CD4-positive, alpha-beta T cell (primary cell): ENCODE data around the gene SPDYE6. TPM values are rescaled to one million over a fixed set of nuclear protein-coding genes. Genes with fewer than 3 reads are reported as not detected.

Experiments
- ATAC-seq: fragments of 200-7000 bp; cut with Tn5 transposase; one replicate; pipeline ENCODE4 v1.10.0; 2022; ENCODE audit warnings: mild to moderate bottlenecking; ENCODE audit not compliant: poor library complexity
- CTCF ChIA-PET: fragments of 350-600 bp; sonication (Branson Sonifier 250); formaldehyde crosslinking; loops from one replicate; lab custom pipeline; 2021; ENCODE audit warnings: antibody characterized with exemption, inconsistent platforms; lab: Charles Lee
- POLR2A ChIA-PET: fragments of 350-600 bp; sonication (Branson Sonifier 250); formaldehyde crosslinking; loops from one replicate; lab custom pipeline; 2021; ENCODE audit warnings: antibody characterized with exemption, inconsistent platforms; lab: Charles Lee
- DNase-seq, 14 experiments: peaks; one replicate each; pipeline ENCODE4 v3.0.0-alpha.2; 2013 to 2020; ENCODE audit warnings: mixed read lengths in 2 of 14
- H3K27ac ChIP-seq, 2 donors: one replicate each; pipeline versions ENCODE4 v1.5.1 to v1.7.0; 2013; ENCODE audit warnings: low read length in 2 of 2, low read depth in 1 of 2, mild to moderate bottlenecking in 1 of 2
- H3K27me3 ChIP-seq, 2 experiments: 1 replicate in 1 of 2; 2 replicates in 1 of 2; pipeline versions ENCODE4 v1.6.1 to v1.7.0; 2013; ENCODE audit warnings: low read length in 2 of 2, control low read depth in 1 of 2, mild to moderate bottlenecking in 1 of 2, moderate library complexity in 1 of 2; ENCODE audit not compliant: insufficient read depth in 2 of 2, control insufficient read depth in 1 of 2
- H3K36me3 ChIP-seq: one replicate; pipeline ENCODE4 v1.6.1; 2013; ENCODE audit warnings: low read length, control low read depth; ENCODE audit not compliant: insufficient read depth
- H3K4me1 ChIP-seq: one replicate; pipeline ENCODE4 v1.6.1; 2013; ENCODE audit warnings: low read length, control low read depth; ENCODE audit not compliant: insufficient read depth
- H3K4me3 ChIP-seq: one replicate; pipeline ENCODE4 v1.5.1; 2013; ENCODE audit warnings: mild to moderate bottlenecking, low read length, moderate library complexity
- H3K9me3 ChIP-seq, 2 experiments: 1 replicate in 1 of 2; 2 replicates in 1 of 2; pipeline versions ENCODE4 v1.6.1 to v1.7.0; 2013; ENCODE audit warnings: low read length in 2 of 2, mild to moderate bottlenecking in 2 of 2, control low read depth in 1 of 2, moderate library complexity in 1 of 2; ENCODE audit not compliant: control insufficient read depth in 1 of 2, insufficient read depth in 1 of 2
- H3K27ac Mint-ChIP-seq: one replicate; pipeline ENCODE4 v1.8.0; 2020; ENCODE audit warnings: mixed read lengths
- H3K27me3 Mint-ChIP-seq: one replicate; pipeline ENCODE4 v1.8.0; 2021; ENCODE audit warnings: mixed read lengths
- H3K36me3 Mint-ChIP-seq: one replicate; pipeline ENCODE4 v1.8.0; 2021; ENCODE audit warnings: low read depth, mixed read lengths
- H3K4me1 Mint-ChIP-seq: one replicate; pipeline ENCODE4 v1.8.0; 2021; ENCODE audit warnings: low read depth, mixed read lengths
- H3K4me3 Mint-ChIP-seq: one replicate; pipeline ENCODE4 v1.8.0; 2020; ENCODE audit warnings: mild to moderate bottlenecking, mixed read lengths
- H3K9me3 Mint-ChIP-seq: one replicate; pipeline ENCODE4 v1.8.0; 2020; ENCODE audit warnings: mixed read lengths
- intact Hi-C, 2 experiments: fragments of 100-400 bp; cut with DNase I in 1 of 2; cut with micrococcal nuclease in 1 of 2; formaldehyde crosslinking; loops; one replicate each; pipeline versions ENCODE4 v1.15.1 to v1.9.0; 2023 to 2025; cut with DNase I, micrococcal nuclease
- total RNA-seq, 174 experiments: library from RNA in 2 of 174; stranded (reverse) in 2 of 174; gene quantifications; one replicate each; pipeline ENCODE4 v1.2.3 and lab custom pipeline; 2021 to 2026
- TF ChIP-seq, protein P1 (sequence below): fragments of 200-600 bp; IDR thresholded peaks from one replicate; pipeline ENCODE4 v1.8.0; 2022; ENCODE audit warnings: antibody characterized with exemption, mild to moderate bottlenecking

SPDYE6 gene
- total RNA-seq, 2 experiments from 2014 or later: not detected

DNA sequence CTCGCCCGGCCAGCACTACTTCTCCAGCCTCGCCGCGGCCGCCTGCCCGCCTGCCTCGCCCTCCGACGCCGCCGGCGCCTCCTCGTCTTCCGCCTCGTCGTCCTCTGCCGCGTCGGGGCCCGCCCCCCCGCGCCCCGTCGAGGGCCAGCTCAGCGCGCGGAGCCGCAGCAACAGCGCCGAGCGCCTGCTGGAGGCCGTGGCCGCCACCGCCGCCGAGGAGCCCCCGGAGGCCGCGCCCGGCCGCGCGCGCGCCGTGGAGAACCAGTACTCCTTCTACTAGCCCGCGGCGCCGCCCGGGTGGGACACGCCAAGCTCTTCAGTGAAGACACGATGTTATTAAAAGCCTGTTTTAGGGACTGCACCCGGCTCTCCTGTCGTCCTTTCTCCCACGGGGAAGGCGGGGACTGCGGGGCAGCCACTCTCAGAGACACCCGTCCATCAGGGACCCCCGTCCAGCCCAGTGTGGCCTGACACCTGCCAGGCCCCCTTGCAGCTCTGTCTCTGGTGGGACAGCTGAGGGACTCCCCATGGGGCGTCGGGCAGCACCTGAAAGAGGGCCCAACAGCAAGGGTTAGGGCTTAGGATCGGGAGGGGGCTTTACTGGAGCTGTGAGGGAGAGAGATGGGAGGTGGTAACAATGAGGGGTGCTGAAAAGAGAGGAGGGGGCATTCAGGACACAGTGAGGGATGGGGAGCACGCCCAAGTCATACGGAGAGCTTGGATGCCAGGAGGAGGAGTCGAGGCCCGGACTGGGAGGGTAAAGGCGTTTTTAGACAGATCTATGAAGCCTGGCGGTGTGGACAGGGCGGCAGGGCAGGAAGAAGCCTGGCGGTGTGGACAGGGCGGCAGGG, 34.7 kb downstream of the SPDYE6 start:
- no peaks in the 10 kb centered on the region for H3K4me1 Mint-ChIP-seq
- ATAC-seq: peak; percentile 54
- Histone ChIP-seq H3K4me3 (no peak overlapping the region), H3K27ac (no peak overlapping the region), H3K4me1 (no peaks in the 10 kb centered on the region), H3K9me3 (peaks cover 0 to 5% of the 10 kb centered on the region in 2 experiments), H3K36me3 (no peaks in the 10 kb centered on the region), H3K27me3 (peaks cover 4 to 6% of the 10 kb centered on the region in 2 experiments)
- no peak overlapping the region for H3K27ac Mint-ChIP-seq
- TF ChIP-seq, protein P1, sequence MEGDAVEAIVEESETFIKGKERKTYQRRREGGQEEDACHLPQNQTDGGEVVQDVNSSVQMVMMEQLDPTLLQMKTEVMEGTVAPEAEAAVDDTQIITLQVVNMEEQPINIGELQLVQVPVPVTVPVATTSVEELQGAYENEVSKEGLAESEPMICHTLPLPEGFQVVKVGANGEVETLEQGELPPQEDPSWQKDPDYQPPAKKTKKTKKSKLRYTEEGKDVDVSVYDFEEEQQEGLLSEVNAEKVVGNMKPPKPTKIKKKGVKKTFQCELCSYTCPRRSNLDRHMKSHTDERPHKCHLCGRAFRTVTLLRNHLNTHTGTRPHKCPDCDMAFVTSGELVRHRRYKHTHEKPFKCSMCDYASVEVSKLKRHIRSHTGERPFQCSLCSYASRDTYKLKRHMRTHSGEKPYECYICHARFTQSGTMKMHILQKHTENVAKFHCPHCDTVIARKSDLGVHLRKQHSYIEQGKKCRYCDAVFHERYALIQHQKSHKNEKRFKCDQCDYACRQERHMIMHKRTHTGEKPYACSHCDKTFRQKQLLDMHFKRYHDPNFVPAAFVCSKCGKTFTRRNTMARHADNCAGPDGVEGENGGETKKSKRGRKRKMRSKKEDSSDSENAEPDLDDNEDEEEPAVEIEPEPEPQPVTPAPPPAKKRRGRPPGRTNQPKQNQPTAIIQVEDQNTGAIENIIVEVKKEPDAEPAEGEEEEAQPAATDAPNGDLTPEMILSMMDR: no peak
- intact Hi-C loops: no loop called here
- H3K36me3 Mint-ChIP-seq: no peaks in the 10 kb centered on the region
- CTCF ChIA-PET: no interaction called here
- DNase-seq: peak in 2 of 14 experiments; percentile 11 to 14
- POLR2A ChIA-PET: no interaction called here
- H3K9me3 Mint-ChIP-seq: no peaks in the 10 kb centered on the region
- peaks cover 26% of the 10 kb centered on the region for H3K27me3 Mint-ChIP-seq
- H3K4me3 Mint-ChIP-seq: no peak overlapping the region

DNA sequence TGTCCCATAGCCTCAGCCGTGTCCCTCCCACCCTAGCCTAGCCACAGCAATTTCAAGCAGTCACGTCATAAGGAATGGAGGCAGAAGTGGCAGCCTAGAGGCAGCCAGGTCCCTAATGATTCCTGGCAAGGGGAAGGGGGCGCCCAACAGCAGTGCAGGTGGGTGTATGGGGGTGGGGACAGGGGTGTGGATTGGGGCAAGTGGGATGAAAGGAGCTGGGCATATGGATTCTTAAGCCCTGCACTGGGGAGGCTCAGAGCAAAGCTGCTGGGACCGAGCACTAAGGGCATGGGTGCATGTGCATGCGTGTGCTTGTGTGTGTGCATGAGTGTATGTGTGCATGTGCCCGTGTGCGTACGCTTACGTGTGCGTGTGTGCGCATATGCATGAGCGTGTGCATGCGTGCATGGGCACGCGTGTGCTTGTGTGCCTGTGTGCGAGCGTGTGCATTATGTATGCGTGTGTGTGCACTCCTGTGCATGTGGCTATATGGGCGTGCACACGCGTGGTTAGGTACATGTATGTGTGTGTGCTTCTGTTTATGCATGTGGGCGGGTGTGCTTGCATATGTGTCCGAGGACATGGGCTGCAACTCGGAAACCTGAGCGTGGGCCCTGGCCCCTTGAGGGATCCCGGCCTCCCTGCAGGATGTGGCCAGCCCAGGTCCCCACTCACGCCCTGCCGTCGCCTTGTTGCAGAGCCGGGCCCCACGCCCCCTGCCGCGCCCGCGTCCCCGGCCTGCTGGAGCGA, 35.5 kb downstream of the SPDYE6 start:
- Histone ChIP-seq H3K27me3 (peaks cover 4 to 6% of the 10 kb centered on the region in 2 experiments), H3K36me3 (no peaks in the 10 kb centered on the region), H3K27ac (no peak overlapping the region), H3K4me1 (no peaks in the 10 kb centered on the region), H3K9me3 (peaks cover 0 to 5% of the 10 kb centered on the region in 2 experiments), H3K4me3 (no peak overlapping the region)
- Mint-ChIP-seq H3K27ac (no peak overlapping the region), H3K27me3 (peaks cover 26% of the 10 kb centered on the region), H3K4me1 (no peaks in the 10 kb centered on the region), H3K9me3 (no peaks in the 10 kb centered on the region), H3K4me3 (no peak overlapping the region), H3K36me3 (no peaks in the 10 kb centered on the region)
- intact Hi-C loops: no loop called here
- ChIA-PET CTCF (no interaction called here), POLR2A (no interaction called here)
- DNase-seq: no peak
- ATAC-seq: no peak
- TF ChIP-seq, protein P1: no peak

DNA sequence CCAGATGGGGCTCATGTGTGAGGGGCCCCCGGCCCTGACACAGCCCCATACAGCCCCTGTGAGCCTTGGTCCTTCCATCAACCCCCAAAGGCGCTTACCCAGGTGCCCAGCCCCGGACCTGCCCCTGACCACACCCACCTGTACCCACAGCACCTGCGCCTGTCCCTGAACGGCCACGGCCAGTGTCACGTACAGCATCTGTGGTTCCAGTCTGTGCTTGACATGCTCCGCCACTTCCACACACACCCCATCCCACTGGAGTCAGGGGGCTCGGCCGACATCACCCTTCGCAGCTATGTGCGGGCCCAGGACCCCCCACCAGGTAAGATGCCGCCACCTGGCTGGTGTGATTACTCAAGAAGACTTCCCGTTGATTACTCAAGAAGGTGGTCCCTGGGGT, 36.1 kb downstream of the SPDYE6 start:
- ATAC-seq: no peak
- Histone ChIP-seq H3K4me1 (no peaks in the 10 kb centered on the region), H3K27me3 (peaks cover 4 to 6% of the 10 kb centered on the region in 2 experiments), H3K4me3 (no peak overlapping the region), H3K9me3 (peaks cover 0 to 5% of the 10 kb centered on the region in 2 experiments), H3K27ac (no peak overlapping the region), H3K36me3 (no peaks in the 10 kb centered on the region)
- intact Hi-C loops: no loop called here
- H3K4me3 Mint-ChIP-seq: no peak overlapping the region
- peaks cover 26% of the 10 kb centered on the region for H3K27me3 Mint-ChIP-seq
- DNase-seq: no peak
- no peak overlapping the region for H3K27ac Mint-ChIP-seq
- H3K36me3 Mint-ChIP-seq: no peaks in the 10 kb centered on the region
- no peaks in the 10 kb centered on the region for H3K9me3 Mint-ChIP-seq
- CTCF ChIA-PET: no interaction called here
- POLR2A ChIA-PET: no interaction called here
- TF ChIP-seq, protein P1: no peak
- H3K4me1 Mint-ChIP-seq: no peaks in the 10 kb centered on the region
